BE2C (cell line): ENCODE measurements around the gene ZNF836.

ENCODE experiments used
- DNase-seq: peaks from one replicate; pipeline ENCODE4 v3.0.0-alpha.2; 2020
- H3K27me3 ChIP-seq: fragments of 250-450 bp; sonication (Bioruptor Pico); 2 replicates; pipeline ENCODE4 v1.5.1; 2020; ENCODE audit warnings: mild to moderate bottlenecking
- H3K36me3 ChIP-seq: fragments of 250-450 bp; sonication (Bioruptor Pico); 2 replicates; pipeline ENCODE4 v1.5.1; 2020; ENCODE audit warnings: mild to moderate bottlenecking
- H3K4me1 ChIP-seq: fragments of 250-450 bp; sonication (Bioruptor Pico); 2 replicates; pipeline ENCODE4 v1.5.1; 2020
- H3K4me3 ChIP-seq: 2 replicates; pipeline ENCODE4 v1.5.1; 2011; ENCODE audit warnings: low read depth, low read length
- H3K9me3 ChIP-seq: fragments of 250-450 bp; sonication (Bioruptor Pico); 2 replicates; pipeline ENCODE4 v1.5.1; 2020
- CTCF ChIP-seq: IDR thresholded peaks from 2 replicates; pipeline ENCODE4 v1.5.1; 2012; ENCODE audit warnings: mild to moderate bottlenecking, low read depth, low read length

The ZNF836 gene

GRCh38 chr19:52172347-52172746, 926 bp upstream of the ZNF836 start:
- Histone ChIP-seq H3K4me3 (no peak overlapping the region; the same call in 1 of the 2 replicates), H3K4me1 (no peaks in the 10 kb centered on the region), H3K27me3 (no peaks in the 10 kb centered on the region), H3K36me3 (no peaks in the 10 kb centered on the region), H3K9me3 (no peaks in the 10 kb centered on the region)
- TF ChIP-seq CTCF: no peak
- no peak for DNase-seq

- H3K4me1 ChIP-seq: no peaks in the 10 kb centered on the region
- H3K4me3 ChIP-seq: peak overlapping the region; percentile 91
- DNase-seq: peak; percentile 23
- no peaks in the 10 kb centered on the region for H3K36me3 ChIP-seq
- TF ChIP-seq CTCF: no peak
- H3K27me3 ChIP-seq: no peaks in the 10 kb centered on the region
- no peaks in the 10 kb centered on the region for H3K9me3 ChIP-seq
Measured at GRCh38 chr19:52170863-52171320, 529 bp downstream of the ZNF836 start.

- H3K36me3 ChIP-seq: no peaks in the 10 kb centered on the region
- H3K27me3 ChIP-seq: no peaks in the 10 kb centered on the region
- DNase-seq: no peak
- no peaks in the 10 kb centered on the region for H3K4me1 ChIP-seq
- H3K9me3 ChIP-seq: no peaks in the 10 kb centered on the region
- TF ChIP-seq CTCF: no peak
- H3K4me3 ChIP-seq: peak overlapping the region; percentile 91
Measured at GRCh38 chr19:52170304-52170703, 1.1 kb downstream of the ZNF836 start.

- Histone ChIP-seq H3K4me3 (no peak overlapping the region), H3K36me3 (no peaks in the 10 kb centered on the region), H3K9me3 (peaks cover 3% of the 10 kb centered on the region)
Measured at GRCh38 chr19:52155596-52156359, 15.6 kb downstream of the ZNF836 start.

GRCh38 chr19:52148256-52148655, 23.2 kb downstream of the ZNF836 start:
- no peaks in the 10 kb centered on the region for H3K27me3 ChIP-seq
- no peaks in the 10 kb centered on the region for H3K4me1 ChIP-seq
- H3K4me3 ChIP-seq: no peak overlapping the region
- TF ChIP-seq CTCF: no peak
- no peak for DNase-seq
- no peaks in the 10 kb centered on the region for H3K36me3 ChIP-seq
- no peaks in the 10 kb centered on the region for H3K9me3 ChIP-seq

More at GRCh38 chr19:52155596-52156359, 15.6 kb downstream of the ZNF836 start:
- H3K4me1 ChIP-seq: no peaks in the 10 kb centered on the region
- no peak for DNase-seq
- TF ChIP-seq CTCF: no peak
- H3K27me3 ChIP-seq: no peaks in the 10 kb centered on the region

- Histone ChIP-seq H3K27me3 (no peaks in the 10 kb centered on the region), H3K9me3 (no peaks in the 10 kb centered on the region), H3K4me3 (no peak overlapping the region), H3K36me3 (no peaks in the 10 kb centered on the region), H3K4me1 (no peaks in the 10 kb centered on the region)
- no peak for TF ChIP-seq CTCF
- no peak for DNase-seq
Measured at GRCh38 chr19:52142001-52142595, 29.3 kb downstream of the ZNF836 start.
